HG03342 (cell line): ENCODE data around the gene ZDHHC19.
"Not testable (repeated sequence)": the region's sequence is repeated elsewhere in the genome, so short reads cannot be mapped to it uniquely, and the experiment has no call there.

Source experiments
- ATAC-seq: cut with Tn5 transposase; IDR thresholded peaks from one replicate; pipeline ENCODE4 v1.9.1; 2021; ENCODE audit warnings: mild to moderate bottlenecking, moderate library complexity; ENCODE audit not compliant: unreplicated experiment

The ZDHHC19 gene

DNA sequence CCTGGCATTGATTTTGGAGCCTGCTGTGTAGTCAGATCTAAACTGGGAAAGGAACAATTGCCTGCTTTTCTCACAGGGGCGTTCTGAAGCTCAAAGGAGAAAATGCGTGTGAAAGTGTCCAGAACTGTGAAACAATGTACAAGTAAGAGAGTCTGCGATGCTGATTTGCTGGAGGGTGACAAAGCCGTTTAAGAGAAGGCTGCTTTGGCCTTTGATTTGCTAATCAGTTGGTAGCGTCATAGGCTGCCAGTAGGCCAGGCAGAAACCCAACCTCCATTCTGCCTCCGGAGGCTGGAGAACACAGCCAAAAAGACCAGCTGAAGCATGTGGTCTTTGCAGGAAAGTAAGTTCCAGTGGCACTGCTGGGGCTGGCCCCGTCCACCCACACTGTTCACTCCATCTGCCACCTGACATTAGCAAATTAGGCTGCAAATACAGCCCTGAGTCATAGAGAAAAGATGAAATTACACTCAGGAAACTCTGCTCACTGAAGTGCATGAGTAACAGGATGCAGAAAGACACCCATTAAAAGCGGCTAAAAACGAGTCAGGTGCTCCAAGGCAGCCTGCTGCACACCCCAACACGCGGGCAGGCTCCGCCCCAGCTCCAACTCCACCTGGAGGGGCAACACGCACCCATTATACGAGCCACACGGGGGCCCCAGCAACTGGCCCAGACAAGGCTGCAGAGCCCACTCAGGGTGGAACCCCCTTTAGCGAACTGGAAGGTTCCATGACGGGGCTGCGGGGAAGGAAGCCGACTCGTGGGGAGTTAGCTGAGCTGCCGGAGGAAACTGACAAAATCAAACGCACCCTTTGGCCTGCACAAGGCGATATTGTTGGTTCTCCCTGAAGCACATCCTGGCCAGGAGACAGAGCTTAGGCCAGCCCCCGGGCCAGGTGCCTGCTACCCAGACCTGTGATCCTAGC lies 31.6 kb downstream of the ZDHHC19 start:
- ATAC-seq = peak; percentile 57

DNA sequence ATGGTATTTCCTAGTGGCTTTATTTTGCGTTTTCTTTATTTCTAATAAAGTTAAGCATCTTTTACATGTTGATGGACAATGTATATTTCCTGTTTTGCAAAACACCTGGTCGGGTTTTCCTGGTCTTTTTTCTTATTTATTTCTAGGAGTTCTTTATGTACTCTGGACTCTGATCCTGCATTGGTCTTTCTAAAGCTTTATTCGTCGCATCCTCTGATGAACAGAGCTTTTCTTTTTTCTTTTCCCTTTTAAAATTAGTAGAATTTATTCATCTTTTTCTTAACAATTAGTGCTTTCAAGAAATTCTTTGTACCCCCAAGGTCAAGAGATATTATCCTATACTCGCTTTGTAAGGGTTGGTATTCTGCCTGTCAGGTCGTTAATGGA lies 32.2 kb downstream of the ZDHHC19 start:
- no peak for ATAC-seq

DNA sequence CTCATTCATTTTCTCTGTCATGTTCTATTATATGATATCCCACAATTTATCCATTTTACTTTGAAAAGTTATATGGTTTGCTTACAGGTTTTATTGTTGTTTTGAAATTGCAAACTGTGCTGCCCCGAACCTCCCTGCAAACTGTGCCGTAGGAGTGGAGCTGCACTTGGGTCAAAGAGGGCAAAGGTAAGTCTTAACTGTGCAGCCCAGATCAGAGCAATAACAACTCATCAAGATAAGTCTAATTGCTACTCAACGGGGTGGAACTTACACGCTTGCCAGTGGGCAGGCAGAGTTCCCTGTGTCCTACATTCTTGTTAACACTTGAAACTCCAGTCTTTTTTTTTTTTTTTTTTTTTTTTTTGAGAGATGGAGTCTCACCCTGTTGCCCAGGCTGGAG lies 33.2 kb downstream of the ZDHHC19 start:
- ATAC-seq = no peak

GRCh38 chr3:196177567-196177966 lies 33.6 kb downstream of the ZDHHC19 start:
- ATAC-seq = no peak

- ATAC-seq = no peak
These were observed 35.5 kb downstream of the ZDHHC19 start for GRCh38 chr3:196175722-196176121.

DNA sequence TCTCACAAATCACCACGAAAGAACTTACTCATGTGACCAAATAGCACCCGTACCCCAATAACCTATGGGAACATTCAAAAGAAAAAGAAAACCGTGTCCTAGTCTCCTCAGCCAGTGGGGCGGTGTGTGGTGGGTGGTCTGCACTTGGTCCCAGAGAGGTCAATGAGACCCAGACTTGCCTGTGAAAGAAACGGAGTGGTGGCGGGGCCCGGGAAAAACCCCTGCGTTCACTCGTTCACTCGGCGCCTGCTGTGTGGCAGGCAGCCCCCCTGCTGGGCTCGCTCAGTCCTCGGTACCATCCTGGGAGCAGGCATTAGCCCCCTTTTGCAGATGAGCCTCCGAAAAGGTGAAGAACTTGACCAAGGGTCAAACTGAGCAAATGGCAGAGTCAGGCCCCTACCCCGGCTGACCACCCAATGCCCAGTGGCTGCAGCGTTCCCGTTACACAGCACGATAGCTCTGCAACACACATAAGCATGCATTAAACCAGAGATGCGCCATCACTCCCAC lies 36.0 kb downstream of the ZDHHC19 start:
- ATAC-seq = no peak

DNA sequence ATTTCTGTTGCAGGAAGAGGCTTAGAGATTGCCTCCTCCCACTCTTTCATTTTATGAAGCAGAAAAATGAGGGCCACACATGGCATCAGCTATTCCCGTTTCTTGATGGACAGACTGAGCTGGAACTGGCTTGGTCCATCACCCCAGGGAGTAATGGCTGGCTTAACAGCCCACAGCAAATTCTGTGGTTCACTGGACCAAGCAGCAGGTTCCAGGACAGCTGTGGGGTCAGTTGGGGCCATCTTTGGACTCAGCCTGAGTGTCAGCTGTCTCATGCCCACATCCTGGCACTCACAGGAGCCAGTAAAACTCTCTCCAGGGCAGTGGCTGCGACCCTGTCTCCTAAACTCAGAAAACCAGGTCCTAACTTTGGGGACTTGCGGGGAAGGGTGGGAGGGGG lies 36.5 kb downstream of the ZDHHC19 start:
- ATAC-seq = no peak

GRCh38 chr3:196170296-196170695 lies 40.9 kb downstream of the ZDHHC19 start:
- not testable (repeated sequence) for ATAC-seq

- no peak for ATAC-seq
These were observed 41.4 kb downstream of the ZDHHC19 start for GRCh38 chr3:196169836-196170240.

- no peak for ATAC-seq
These were observed 42.3 kb downstream of the ZDHHC19 start for GRCh38 chr3:196168808-196169391.

GRCh38 chr3:196166741-196167140 lies 44.5 kb downstream of the ZDHHC19 start:
- no peak for ATAC-seq

GRCh38 chr3:196165850-196166249 lies 45.4 kb downstream of the ZDHHC19 start:
- no peak for ATAC-seq

- ATAC-seq = not testable (repeated sequence)
These were observed 46.1 kb downstream of the ZDHHC19 start for GRCh38 chr3:196165006-196165575.

DNA sequence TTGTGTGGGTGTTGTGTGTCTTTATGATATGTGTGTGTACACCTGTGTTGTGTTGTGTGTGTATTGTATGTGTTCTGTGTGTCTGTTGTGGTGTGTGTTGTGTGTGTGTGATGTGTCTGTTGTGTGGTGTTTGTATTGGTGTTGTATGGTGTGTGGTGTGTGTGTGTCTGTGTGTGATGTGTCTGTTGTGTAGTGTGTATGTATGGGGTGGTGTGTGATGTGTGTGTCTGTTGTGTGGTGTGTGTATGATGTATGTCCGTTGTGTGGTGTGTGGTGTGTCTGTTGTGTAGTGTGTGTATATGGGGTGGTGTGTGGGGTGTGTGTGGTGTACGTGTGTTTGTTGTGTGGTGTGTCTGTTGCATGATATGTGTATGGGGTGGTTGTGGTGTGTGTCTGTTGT lies 46.6 kb downstream of the ZDHHC19 start:
- no peak for ATAC-seq

DNA sequence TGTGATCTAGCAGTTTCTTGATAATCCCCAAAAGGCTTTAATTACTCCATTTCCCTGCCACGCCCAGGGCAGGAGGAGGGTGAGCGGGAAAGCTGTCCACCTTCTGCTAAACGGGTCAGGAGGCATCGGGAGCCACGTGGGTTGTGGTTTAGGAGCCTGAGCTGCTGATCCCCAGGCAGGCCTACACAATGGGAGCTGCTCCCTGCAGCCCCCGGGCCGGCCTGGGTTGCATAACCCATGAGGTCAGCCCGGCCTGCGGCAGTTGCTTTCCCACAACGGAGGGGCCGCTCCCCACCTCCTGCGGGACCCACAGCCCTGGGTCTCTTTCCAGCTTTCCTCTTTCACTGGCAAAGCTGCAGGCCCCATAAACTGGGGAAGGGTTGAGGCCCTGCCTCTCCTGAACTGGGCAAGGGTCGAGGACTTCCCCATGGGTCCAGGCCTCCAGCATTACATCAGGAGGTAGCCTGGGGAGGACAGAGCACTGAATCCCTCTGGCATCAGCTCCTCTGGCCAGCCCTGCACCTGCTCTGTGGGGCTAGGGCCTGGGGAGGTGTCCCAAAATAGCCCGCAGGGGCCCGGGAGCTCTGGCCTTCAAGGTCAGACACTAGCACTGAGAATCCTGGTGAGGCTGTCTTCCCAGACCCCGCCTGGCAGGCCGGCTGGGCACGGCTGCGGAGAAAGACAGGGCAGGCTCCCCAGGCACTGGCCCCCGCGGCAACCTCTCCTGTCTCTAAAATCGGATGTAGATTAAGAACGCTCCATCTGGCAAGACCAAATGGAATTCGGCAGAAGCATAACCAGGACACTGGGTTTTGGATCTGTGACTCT lies 47.3 kb downstream of the ZDHHC19 start:
- no peak for ATAC-seq

- no peak for ATAC-seq
These were observed 48.0 kb downstream of the ZDHHC19 start for GRCh38 chr3:196163212-196163611.

GRCh38 chr3:196162679-196163078 lies 48.5 kb downstream of the ZDHHC19 start:
- ATAC-seq = no peak

DNA sequence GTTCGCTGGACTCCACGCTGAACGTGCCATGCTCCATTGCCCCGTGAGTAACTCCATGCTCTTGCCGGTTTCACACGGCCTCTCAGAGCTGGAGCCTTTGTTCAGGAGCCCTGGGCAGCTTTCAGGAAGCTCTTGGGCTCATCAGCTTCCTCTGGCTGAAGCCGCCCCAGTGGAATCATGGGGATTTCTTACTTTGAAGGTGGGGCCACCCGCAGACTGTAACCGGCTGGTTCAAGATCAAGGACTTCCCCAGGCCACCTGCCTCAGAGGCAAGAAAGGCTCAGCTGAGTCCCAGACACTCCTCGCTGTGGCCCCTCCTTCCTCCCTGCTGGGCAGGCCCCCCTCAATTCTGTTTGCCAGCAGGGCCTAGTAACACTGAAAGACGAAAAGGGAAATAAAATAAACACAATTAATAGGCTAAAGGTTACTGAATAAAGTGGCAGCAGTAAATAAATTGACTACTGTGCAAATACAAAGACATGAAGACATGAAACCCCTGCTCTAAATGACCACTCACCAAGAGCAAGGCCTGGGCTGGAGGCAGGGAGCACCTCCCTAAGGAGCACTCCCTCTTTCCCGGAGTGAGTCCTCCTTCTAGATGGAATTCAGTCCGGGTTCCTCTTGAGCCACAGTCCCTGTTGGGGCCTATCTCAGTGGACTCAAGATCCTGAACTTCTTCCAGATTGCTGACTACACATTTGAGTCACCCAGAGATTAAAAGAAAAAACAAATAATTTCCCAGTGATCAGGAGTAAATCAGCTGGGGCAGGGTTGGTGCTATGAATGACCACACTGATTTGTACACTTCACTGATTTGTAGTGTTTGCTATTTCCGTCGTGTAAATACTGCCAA lies 51.0 kb downstream of the ZDHHC19 start:
- ATAC-seq = peak; percentile 95

DNA sequence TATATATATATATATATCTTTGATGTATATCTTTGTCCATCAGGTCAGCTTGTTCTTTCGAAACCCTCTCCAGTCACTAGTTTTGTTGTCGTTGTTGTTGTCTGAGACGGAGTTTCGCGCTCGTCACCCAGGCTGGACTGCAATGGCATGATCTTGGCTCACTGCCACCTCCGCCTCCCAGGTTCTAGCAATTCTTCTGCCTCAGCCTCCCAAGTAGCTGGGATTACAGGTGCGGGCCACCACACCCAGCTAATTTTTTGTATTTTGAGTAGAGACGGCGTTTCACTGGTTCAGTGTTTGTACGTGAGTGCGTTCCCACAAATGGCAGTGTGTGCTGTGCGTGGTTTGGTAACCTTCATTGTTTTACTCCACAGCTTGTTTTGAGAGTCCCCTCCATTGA lies 51.7 kb downstream of the ZDHHC19 start:
- no peak for ATAC-seq

GRCh38 chr3:196156160-196156559 lies 55.0 kb downstream of the ZDHHC19 start:
- ATAC-seq = no peak
